ENCODE data around the gene SVBP.

SVBP gene

GRCh38 chr1:42830631-42831030 is 13.4 kb upstream of the SVBP start (continued):
- TF ChIP-seq CREB5 (CRISPR knock-in tag; IDR thresholded peaks at IDR 0.05; ENCODE audit: low read depth) (no peak), BACH2 (CRISPR knock-in tag; IDR thresholded peaks at IDR 0.05; ENCODE audit: borderline replicate concordance) (no peak), PPARA (CRISPR knock-in tag; IDR thresholded peaks at IDR 0.05; ENCODE audit: borderline replicate concordance) (no peak), ZNF70 (CRISPR knock-in tag; IDR thresholded peaks at IDR 0.05) (no peak), CSDC2 (CRISPR knock-in tag; IDR thresholded peaks at IDR 0.05) (no peak), ISL1 (CRISPR knock-in tag; IDR thresholded peaks at IDR 0.05) (no peak), GLIS3 (CRISPR knock-in tag; IDR thresholded peaks at IDR 0.05) (no peak), ZNF565 (CRISPR knock-in tag; conservative IDR thresholded peaks at IDR 0.05; ENCODE audit: low read depth) (no peak), ZNF8 (CRISPR knock-in tag; IDR thresholded peaks at IDR 0.05) (no peak), SNAI2 (CRISPR knock-in tag; IDR thresholded peaks at IDR 0.05) (no peak), RARB (CRISPR knock-in tag; IDR thresholded peaks at IDR 0.05) (no peak), OSR1 (CRISPR knock-in tag; IDR thresholded peaks at IDR 0.05) (no peak)

GRCh38 chr1:42825036-42825851 is 8.0 kb upstream of the SVBP start:
- no peak for TF ChIP-seq GLIS3 (CRISPR knock-in tag; IDR thresholded peaks at IDR 0.05)
- no peak for TF ChIP-seq BACH2 (CRISPR knock-in tag; IDR thresholded peaks at IDR 0.05; ENCODE audit: borderline replicate concordance)
- TF ChIP-seq ZNF70 (CRISPR knock-in tag; IDR thresholded peaks at IDR 0.05): no peak
- TF ChIP-seq POU6F1 (CRISPR knock-in tag; IDR thresholded peaks at IDR 0.05; ENCODE audit: borderline replicate concordance, low read depth): no peak
- no peak for TF ChIP-seq ZC3H10 (CRISPR knock-in tag; IDR thresholded peaks at IDR 0.05)
- TF ChIP-seq ZNF8 (CRISPR knock-in tag; IDR thresholded peaks at IDR 0.05): no peak
- TF ChIP-seq ZFP3 (CRISPR knock-in tag; IDR thresholded peaks at IDR 0.05): no peak
- TF ChIP-seq SNAI2 (CRISPR knock-in tag; IDR thresholded peaks at IDR 0.05): no peak
- TF ChIP-seq RARB (CRISPR knock-in tag; IDR thresholded peaks at IDR 0.05): no peak
- no peak for TF ChIP-seq TSHZ2 (CRISPR knock-in tag; IDR thresholded peaks at IDR 0.05)
- TF ChIP-seq CREB5 (CRISPR knock-in tag; IDR thresholded peaks at IDR 0.05; ENCODE audit: low read depth): no peak
- TF ChIP-seq ESRRG (CRISPR knock-in tag; IDR thresholded peaks at IDR 0.05): no peak
- no peak for TF ChIP-seq PPARA (CRISPR knock-in tag; IDR thresholded peaks at IDR 0.05; ENCODE audit: borderline replicate concordance)
- ATAC-seq: no peak

- TF ChIP-seq TOX (CRISPR knock-in tag; IDR thresholded peaks at IDR 0.05; ENCODE audit: borderline replicate concordance) (no peak), ZC3H10 (CRISPR knock-in tag; IDR thresholded peaks at IDR 0.05) (no peak), ZNF565 (CRISPR knock-in tag; conservative IDR thresholded peaks at IDR 0.05; ENCODE audit: low read depth) (no peak), ISL1 (CRISPR knock-in tag; IDR thresholded peaks at IDR 0.05) (no peak), SNAI2 (CRISPR knock-in tag; IDR thresholded peaks at IDR 0.05) (no peak), BACH2 (CRISPR knock-in tag; IDR thresholded peaks at IDR 0.05; ENCODE audit: borderline replicate concordance) (no peak), POU6F1 (CRISPR knock-in tag; IDR thresholded peaks at IDR 0.05; ENCODE audit: borderline replicate concordance, low read depth) (no peak), ARNTL (CRISPR knock-in tag; IDR thresholded peaks at IDR 0.05; ENCODE audit: borderline replicate concordance, low read depth) (no peak), TCF4 (CRISPR knock-in tag; IDR thresholded peaks at IDR 0.05; ENCODE audit: borderline replicate concordance) (no peak)
Observed at GRCh38 chr1:42824481-42825035, 7.4 kb upstream of the SVBP start.

More at GRCh38 chr1:42824481-42825035, 7.4 kb upstream of the SVBP start:
- no peak for ATAC-seq
